ENCODE results near the gene KAZN.

GRCh38 chr1:15028102-15028501 is 429.6 kb downstream of the KAZN start:
- TF ChIP-seq POLR2AphosphoS5 (IDR thresholded peaks at IDR 0.05; ENCODE audit: low read depth, low read length) (no peak), CTCF (IDR thresholded peaks at IDR 0.05) (no peak), TEAD4 (IDR thresholded peaks at IDR 0.05; ENCODE audit: borderline replicate concordance, insufficient read depth) (no peak), EP300 (IDR thresholded peaks at IDR 0.05; ENCODE audit: borderline replicate concordance in 1 of 2, low read depth in 1 of 2, low read length in 1 of 2) (no peak), RAD21 (IDR thresholded peaks at IDR 0.05; ENCODE audit: low read length) (no peak), USF2 (IDR thresholded peaks at IDR 0.05; ENCODE audit: borderline replicate concordance, low read depth, low read length) (no peak), REST (IDR thresholded peaks at IDR 0.05; ENCODE audit: low read depth, low read length) (no peak), SIN3A (IDR thresholded peaks at IDR 0.05; ENCODE audit: borderline replicate concordance, low read depth, low read length) (no peak), ZBTB33 (IDR thresholded peaks at IDR 0.05; ENCODE audit: borderline replicate concordance, low read depth) (no peak), RCOR1 (IDR thresholded peaks at IDR 0.05; ENCODE audit: low read length) (no peak), NRF1 (IDR thresholded peaks at IDR 0.05; ENCODE audit: low read depth, low read length) (no peak), NFIC (IDR thresholded peaks at IDR 0.05; ENCODE audit: borderline replicate concordance) (no peak), MXI1 (IDR thresholded peaks at IDR 0.05; ENCODE audit: low read depth, low read length) (no peak)
